Loucy (cell line): Measurements from ENCODE around the gene SPDL1.

ENCODE experiments used
- H2AFZ ChIP-seq: fragments of 200-600 bp; sonication (generic); 2 replicates; pipeline ENCODE4 v1.6.0; 2016; ENCODE audit warnings: antibody characterized with exemption, mild to moderate bottlenecking, low read length, moderate library complexity
- H3F3A ChIP-seq: fragments of 200-600 bp; 2 replicates; pipeline ENCODE4 v1.6.0; 2016; ENCODE audit warnings: antibody characterized with exemption, low read depth, mild to moderate bottlenecking
- H3K27me3 ChIP-seq: fragments of 200-600 bp; sonication (generic); 2 replicates; pipeline ENCODE4 v1.6.1; 2014; ENCODE audit warnings: low read length, mild to moderate bottlenecking; ENCODE audit not compliant: insufficient read depth, poor library complexity, severe bottlenecking
- H3K36me3 ChIP-seq: fragments of 200-600 bp; sonication (generic); 2 replicates; pipeline ENCODE4 v1.6.1; 2016; ENCODE audit warnings: low read length; ENCODE audit not compliant: insufficient read depth
- H3K4me1 ChIP-seq: fragments of 200-600 bp; sonication (generic); 2 replicates; pipeline ENCODE4 v1.5.1; 2014; ENCODE audit warnings: low read length, mild to moderate bottlenecking; ENCODE audit not compliant: insufficient read depth, poor library complexity, severe bottlenecking
- H3K4me2 ChIP-seq: fragments of 200-600 bp; sonication (generic); 2 replicates; pipeline ENCODE4 v1.6.0; 2014; ENCODE audit warnings: antibody characterized with exemption, low read length, low read depth, mild to moderate bottlenecking; ENCODE audit not compliant: poor library complexity, severe bottlenecking
- H3K4me3 ChIP-seq: fragments of 200-600 bp; sonication (generic); 2 replicates; pipeline ENCODE4 v1.5.1; 2014; ENCODE audit warnings: low read length, mild to moderate bottlenecking, mixed read lengths; ENCODE audit not compliant: poor library complexity, severe bottlenecking
- H3K79me2 ChIP-seq: fragments of 200-600 bp; sonication (generic); 2 replicates; pipeline ENCODE4 v1.6.1; 2014; ENCODE audit warnings: low read length; ENCODE audit not compliant: insufficient read depth
- H3K9ac ChIP-seq: fragments of 200-600 bp; sonication (generic); 2 replicates; pipeline ENCODE4 v1.6.0; 2014; ENCODE audit warnings: mild to moderate bottlenecking, low read depth, low read length, moderate library complexity; ENCODE audit not compliant: poor library complexity, severe bottlenecking
- H3K9me2 ChIP-seq: fragments of 200-600 bp; sonication (generic); replicated peaks from 2 replicates; pipeline ENCODE4 v1.6.1; 2016; ENCODE audit warnings: low read depth, low read length, mixed read lengths
- H3K9me3 ChIP-seq: fragments of 200-600 bp; sonication (generic); 2 replicates; pipeline ENCODE4 v1.6.1; 2014; ENCODE audit warnings: mild to moderate bottlenecking, antibody characterized with exemption, low read length, low read depth; ENCODE audit not compliant: insufficient read depth
- H4K20me1 ChIP-seq: fragments of 200-600 bp; sonication (generic); 2 replicates; pipeline ENCODE4 v1.6.0; 2014; ENCODE audit warnings: antibody characterized with exemption, low read length, mild to moderate bottlenecking; ENCODE audit not compliant: insufficient read depth, poor library complexity, severe bottlenecking
- EZH2phosphoT487 ChIP-seq: fragments of 200-600 bp; IDR thresholded peaks from 2 replicates; pipeline ENCODE4 v1.6.1; 2018; ENCODE audit warnings: antibody characterized with exemption, mild to moderate bottlenecking, moderate library complexity, borderline replicate concordance
- TF ChIP-seq, protein P1 (sequence below): fragments of 200-600 bp; sonication (generic); conservative IDR thresholded peaks from 2 replicates; pipeline ENCODE4 v1.5.1; 2014; ENCODE audit warnings: mild to moderate bottlenecking, antibody characterized with exemption, low read length

Gene SPDL1

DNA sequence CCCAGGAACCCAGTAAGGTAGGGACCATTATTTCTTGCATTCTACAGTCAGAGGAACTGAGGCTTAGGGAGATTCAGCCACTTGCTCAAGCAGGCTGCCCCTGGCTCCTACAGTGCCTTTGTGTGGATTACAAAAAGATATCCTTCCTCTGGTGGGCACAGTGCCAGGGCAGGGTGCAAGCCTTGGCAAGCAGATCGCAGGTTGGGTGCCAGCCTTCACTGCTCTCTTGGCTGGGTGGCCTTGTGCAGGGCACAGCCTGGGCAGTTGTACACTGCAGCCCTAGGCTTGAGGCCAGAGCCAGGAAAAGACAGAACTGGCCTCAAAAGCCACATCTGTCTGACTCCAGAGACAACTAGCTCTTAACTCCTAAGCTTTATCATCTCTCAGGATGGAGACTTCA lies 68.5 kb downstream of the SPDL1 start:
- no peak overlapping the region for H3K4me2 ChIP-seq
- H3K9me2 ChIP-seq, result no peaks in the 10 kb centered on the region
- no peak overlapping the region for H3K9ac ChIP-seq
- H3K27me3 ChIP-seq, result no peaks in the 10 kb centered on the region
- TF ChIP-seq EZH2phosphoT487, result no peak
- TF ChIP-seq, protein P1, sequence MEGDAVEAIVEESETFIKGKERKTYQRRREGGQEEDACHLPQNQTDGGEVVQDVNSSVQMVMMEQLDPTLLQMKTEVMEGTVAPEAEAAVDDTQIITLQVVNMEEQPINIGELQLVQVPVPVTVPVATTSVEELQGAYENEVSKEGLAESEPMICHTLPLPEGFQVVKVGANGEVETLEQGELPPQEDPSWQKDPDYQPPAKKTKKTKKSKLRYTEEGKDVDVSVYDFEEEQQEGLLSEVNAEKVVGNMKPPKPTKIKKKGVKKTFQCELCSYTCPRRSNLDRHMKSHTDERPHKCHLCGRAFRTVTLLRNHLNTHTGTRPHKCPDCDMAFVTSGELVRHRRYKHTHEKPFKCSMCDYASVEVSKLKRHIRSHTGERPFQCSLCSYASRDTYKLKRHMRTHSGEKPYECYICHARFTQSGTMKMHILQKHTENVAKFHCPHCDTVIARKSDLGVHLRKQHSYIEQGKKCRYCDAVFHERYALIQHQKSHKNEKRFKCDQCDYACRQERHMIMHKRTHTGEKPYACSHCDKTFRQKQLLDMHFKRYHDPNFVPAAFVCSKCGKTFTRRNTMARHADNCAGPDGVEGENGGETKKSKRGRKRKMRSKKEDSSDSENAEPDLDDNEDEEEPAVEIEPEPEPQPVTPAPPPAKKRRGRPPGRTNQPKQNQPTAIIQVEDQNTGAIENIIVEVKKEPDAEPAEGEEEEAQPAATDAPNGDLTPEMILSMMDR, result no peak
- peaks cover 32% of the 10 kb centered on the region for H4K20me1 ChIP-seq
- H3K36me3 ChIP-seq, result peaks cover 29% of the 10 kb centered on the region; the same call in 1 of the 2 replicates
- H3K9me3 ChIP-seq, result no peaks in the 10 kb centered on the region
- H3K4me3 ChIP-seq, result no peak overlapping the region
- no peaks in the 10 kb centered on the region for H3F3A ChIP-seq
- no peak overlapping the region for H2AFZ ChIP-seq
- peaks cover 47% of the 10 kb centered on the region for H3K4me1 ChIP-seq
- H3K79me2 ChIP-seq, result peaks cover 72% of the 10 kb centered on the region

GRCh38 chr5:169653091-169653490 lies 69.5 kb downstream of the SPDL1 start:
- Histone ChIP-seq H2AFZ (no peak overlapping the region), H3K9me3 (no peaks in the 10 kb centered on the region), H3K4me2 (no peak overlapping the region), H3K9ac (no peak overlapping the region), H3K27me3 (no peaks in the 10 kb centered on the region), H3F3A (no peaks in the 10 kb centered on the region), H3K9me2 (no peaks in the 10 kb centered on the region), H3K4me1 (peaks cover 37% of the 10 kb centered on the region), H4K20me1 (peaks cover 24% of the 10 kb centered on the region), H3K4me3 (no peak overlapping the region), H3K36me3 (peaks cover 29% of the 10 kb centered on the region; the same call in 1 of the 2 replicates), H3K79me2 (peaks cover 70% of the 10 kb centered on the region)
- TF ChIP-seq, protein P1, result no peak
